Measurements from ENCODE around the gene LONRF2.
A peak's percentile ranks its signal among the peaks of the same experiment; 100 is the strongest.
"Not testable (repeated sequence)": the region's sequence is repeated elsewhere in the genome, so short reads cannot be mapped to it uniquely, and the experiment has no call there.

Gene LONRF2

GRCh38 chr2:100250645-100251044 lies 71.7 kb downstream of the LONRF2 start:
- Histone ChIP-seq H3K4me3 (ENCODE audit: low read length) (no peak overlapping the region), H3K9me3 (ENCODE audit: control insufficient read depth, low read length) (no peaks in the 10 kb centered on the region), H3K36me3 (ENCODE audit: control insufficient read depth, insufficient read depth, low read length, severe bottlenecking) (no peaks in the 10 kb centered on the region), H3K27me3 (replicated peaks; ENCODE audit: control insufficient read depth, insufficient read depth, low read length) (peaks cover 14% of the 10 kb centered on the region), H3K4me1 (ENCODE audit: control insufficient read depth, insufficient read depth, low read length) (no peaks in the 10 kb centered on the region), H3K9ac (ENCODE audit: low read length) (no peak overlapping the region)
- no peak for DNase-seq (ENCODE audit: low read depth)

GRCh38 chr2:100248971-100249370 lies 73.3 kb downstream of the LONRF2 start:
- Histone ChIP-seq H3K4me3 (ENCODE audit: low read length) (no peak overlapping the region), H3K27me3 (replicated peaks; ENCODE audit: control insufficient read depth, insufficient read depth, low read length) (peaks cover 14% of the 10 kb centered on the region), H3K36me3 (ENCODE audit: control insufficient read depth, insufficient read depth, low read length, severe bottlenecking) (no peaks in the 10 kb centered on the region), H3K9me3 (ENCODE audit: control insufficient read depth, low read length) (no peaks in the 10 kb centered on the region), H3K9ac (ENCODE audit: low read length) (no peak overlapping the region), H3K4me1 (ENCODE audit: control insufficient read depth, insufficient read depth, low read length) (no peaks in the 10 kb centered on the region)
- no peak for DNase-seq (ENCODE audit: low read depth)

GRCh38 chr2:100248556-100248955 lies 73.7 kb downstream of the LONRF2 start:
- H3K4me1 ChIP-seq (ENCODE audit: control insufficient read depth, insufficient read depth, low read length); H3K9me3 ChIP-seq (ENCODE audit: control insufficient read depth, low read length); DNase-seq (ENCODE audit: low read depth); H3K4me3 ChIP-seq (ENCODE audit: low read length); H3K36me3 ChIP-seq (ENCODE audit: control insufficient read depth, insufficient read depth, low read length, severe bottlenecking); H3K9ac ChIP-seq (ENCODE audit: low read length): not testable (repeated sequence)
- peaks cover 10% of the 10 kb centered on the region for H3K27me3 ChIP-seq (replicated peaks; ENCODE audit: control insufficient read depth, insufficient read depth, low read length)

GRCh38 chr2:100248044-100248330 lies 74.3 kb downstream of the LONRF2 start:
- H3K36me3 ChIP-seq (ENCODE audit: control insufficient read depth, insufficient read depth, low read length, severe bottlenecking): no peaks in the 10 kb centered on the region
- H3K9ac ChIP-seq (ENCODE audit: low read length): no peak overlapping the region
- H3K9me3 ChIP-seq (ENCODE audit: control insufficient read depth, low read length): no peaks in the 10 kb centered on the region
- DNase-seq (ENCODE audit: low read depth): no peak
- no peak overlapping the region for H3K4me3 ChIP-seq (ENCODE audit: low read length)
- H3K4me1 ChIP-seq (ENCODE audit: control insufficient read depth, insufficient read depth, low read length): no peaks in the 10 kb centered on the region
- peaks cover 7% of the 10 kb centered on the region for H3K27me3 ChIP-seq (replicated peaks; ENCODE audit: control insufficient read depth, insufficient read depth, low read length)

DNA sequence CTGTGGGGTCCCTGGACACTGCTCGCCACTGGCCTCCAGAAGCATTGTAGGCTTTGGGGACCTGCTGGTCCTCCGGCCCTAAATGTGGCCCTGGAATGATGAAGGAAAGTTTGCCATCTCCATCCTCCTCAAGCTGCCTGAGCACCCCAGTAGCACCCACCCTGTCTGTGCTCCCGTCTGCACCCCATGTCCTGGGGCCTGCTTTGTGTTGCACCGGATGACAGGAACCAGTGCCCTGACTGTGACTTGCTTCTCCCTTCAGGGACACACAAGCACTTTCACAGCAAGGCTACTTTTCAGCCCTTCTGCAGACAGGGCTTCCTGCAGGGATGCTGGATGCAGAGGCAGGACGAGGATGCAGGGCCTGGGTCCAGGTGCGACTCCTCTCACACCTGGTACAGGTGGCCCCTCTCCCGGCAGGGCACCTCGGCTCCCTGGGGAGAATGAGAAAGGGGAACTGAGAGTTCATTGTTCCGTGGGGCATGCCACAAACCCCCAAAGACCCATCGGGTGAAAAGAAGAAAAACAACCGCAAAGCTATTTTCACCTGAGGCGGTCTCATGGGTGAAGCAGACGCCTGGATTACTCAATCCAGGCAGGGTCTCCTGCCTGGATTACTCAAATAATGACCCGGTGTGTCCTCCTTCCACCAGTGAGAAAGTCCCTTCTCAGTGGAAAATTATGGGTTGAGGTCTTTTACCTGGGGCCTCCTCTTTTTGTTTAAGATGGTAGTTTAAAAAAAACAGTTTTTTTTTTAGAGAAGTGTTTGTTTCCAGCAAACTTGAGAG lies 74.9 kb downstream of the LONRF2 start:
- Histone ChIP-seq H3K9ac (ENCODE audit: low read length) (no peak overlapping the region), H3K4me1 (ENCODE audit: control insufficient read depth, insufficient read depth, low read length) (no peaks in the 10 kb centered on the region), H3K27me3 (replicated peaks; ENCODE audit: control insufficient read depth, insufficient read depth, low read length) (peaks cover 8% of the 10 kb centered on the region), H3K4me3 (ENCODE audit: low read length) (no peak overlapping the region), H3K9me3 (ENCODE audit: control insufficient read depth, low read length) (no peaks in the 10 kb centered on the region), H3K36me3 (ENCODE audit: control insufficient read depth, insufficient read depth, low read length, severe bottlenecking) (no peaks in the 10 kb centered on the region)
- DNase-seq (ENCODE audit: low read depth): no peak

DNA sequence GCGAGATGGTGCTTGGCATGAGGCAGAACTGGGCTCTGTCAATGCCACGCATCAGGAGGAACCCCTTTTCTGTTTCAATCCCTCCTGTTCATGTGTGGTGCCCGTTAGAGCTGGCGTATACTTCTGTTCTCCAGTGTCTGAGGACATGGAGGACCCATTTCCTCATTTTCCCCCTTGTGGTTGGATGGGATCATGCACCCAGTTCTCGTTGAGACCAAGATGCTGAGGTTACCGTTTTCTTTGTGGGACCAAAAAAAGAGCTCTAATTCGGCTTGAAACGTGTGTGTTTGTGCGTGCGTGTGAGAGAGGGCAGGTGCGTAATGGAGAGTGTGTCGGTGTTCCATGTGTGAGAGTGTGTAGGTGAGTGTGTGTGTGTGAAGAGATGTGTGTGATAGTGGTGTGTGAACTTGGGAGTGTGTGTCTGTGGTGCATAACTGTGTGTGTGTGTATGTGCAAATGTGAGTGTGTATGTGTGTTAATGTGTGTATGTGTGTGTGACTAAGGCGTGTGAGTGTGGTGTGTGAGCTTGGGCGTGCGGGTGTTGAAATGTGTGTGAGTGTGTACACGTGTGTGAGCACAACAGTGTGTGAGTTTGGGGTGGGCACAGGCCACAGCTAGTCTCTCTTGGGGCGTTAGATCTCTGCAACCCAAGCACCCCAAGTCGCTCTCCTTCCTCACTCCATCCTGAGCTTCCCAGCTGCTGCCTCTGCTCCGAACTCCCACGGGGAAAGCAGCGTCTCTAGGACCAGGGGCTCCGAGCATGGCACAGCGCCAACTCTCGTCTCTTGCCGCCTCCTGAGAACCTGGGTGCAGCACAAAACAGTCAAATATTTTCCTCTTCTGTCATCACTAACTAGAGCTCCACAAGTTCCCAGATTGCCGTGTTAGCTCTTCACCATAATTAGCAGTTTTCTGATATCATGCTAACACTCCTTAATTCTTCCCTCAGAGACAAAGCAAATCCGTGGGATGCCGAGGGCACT lies 75.8 kb downstream of the LONRF2 start:
- no peaks in the 10 kb centered on the region for H3K9me3 ChIP-seq (ENCODE audit: control insufficient read depth, low read length)
- peaks cover 17% of the 10 kb centered on the region for H3K27me3 ChIP-seq (replicated peaks; ENCODE audit: control insufficient read depth, insufficient read depth, low read length)
- H3K9ac ChIP-seq (ENCODE audit: low read length): no peak overlapping the region
- H3K4me1 ChIP-seq (ENCODE audit: control insufficient read depth, insufficient read depth, low read length): no peaks in the 10 kb centered on the region
- DNase-seq (ENCODE audit: low read depth): peak; percentile 22
- H3K4me3 ChIP-seq (ENCODE audit: low read length): no peak overlapping the region
- H3K36me3 ChIP-seq (ENCODE audit: control insufficient read depth, insufficient read depth, low read length, severe bottlenecking): no peaks in the 10 kb centered on the region

DNA sequence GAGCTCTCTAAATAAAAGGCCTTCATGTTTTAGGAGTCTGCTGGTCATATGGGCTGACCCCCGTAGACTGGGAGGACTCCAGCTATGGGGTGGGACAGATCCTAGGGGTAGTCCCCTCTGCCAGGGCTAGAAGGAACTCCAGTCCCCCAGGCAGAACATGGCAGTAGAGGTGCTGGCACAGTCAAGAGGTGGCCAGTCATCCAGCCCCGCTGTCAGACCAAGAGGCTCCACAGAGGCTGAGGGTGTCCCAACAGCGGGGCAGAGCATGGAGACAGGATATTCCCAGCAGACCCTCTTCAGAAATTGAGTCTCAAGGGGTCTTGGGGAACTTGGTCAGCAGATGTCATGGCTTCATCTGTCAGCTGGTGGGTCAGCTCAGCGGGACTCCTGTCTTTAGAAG lies 76.6 kb downstream of the LONRF2 start:
- no peak overlapping the region for H3K4me3 ChIP-seq (ENCODE audit: low read length)
- H3K36me3 ChIP-seq (ENCODE audit: control insufficient read depth, insufficient read depth, low read length, severe bottlenecking): no peaks in the 10 kb centered on the region
- no peak for DNase-seq (ENCODE audit: low read depth)
- peaks cover 25% of the 10 kb centered on the region for H3K27me3 ChIP-seq (replicated peaks; ENCODE audit: control insufficient read depth, insufficient read depth, low read length)
- no peaks in the 10 kb centered on the region for H3K9me3 ChIP-seq (ENCODE audit: control insufficient read depth, low read length)
- H3K4me1 ChIP-seq (ENCODE audit: control insufficient read depth, insufficient read depth, low read length): no peaks in the 10 kb centered on the region
- no peak overlapping the region for H3K9ac ChIP-seq (ENCODE audit: low read length)

- H3K9ac ChIP-seq (ENCODE audit: low read length): no peak overlapping the region
- H3K4me3 ChIP-seq (ENCODE audit: low read length): no peak overlapping the region
- H3K36me3 ChIP-seq (ENCODE audit: control insufficient read depth, insufficient read depth, low read length, severe bottlenecking): no peaks in the 10 kb centered on the region
- peaks cover 27% of the 10 kb centered on the region for H3K27me3 ChIP-seq (replicated peaks; ENCODE audit: control insufficient read depth, insufficient read depth, low read length)
- DNase-seq (ENCODE audit: low read depth): peak; percentile 52
- no peaks in the 10 kb centered on the region for H3K9me3 ChIP-seq (ENCODE audit: control insufficient read depth, low read length)
- H3K4me1 ChIP-seq (ENCODE audit: control insufficient read depth, insufficient read depth, low read length): no peaks in the 10 kb centered on the region
These were observed 77.3 kb downstream of the LONRF2 start for GRCh38 chr2:100244881-100245605.

DNA sequence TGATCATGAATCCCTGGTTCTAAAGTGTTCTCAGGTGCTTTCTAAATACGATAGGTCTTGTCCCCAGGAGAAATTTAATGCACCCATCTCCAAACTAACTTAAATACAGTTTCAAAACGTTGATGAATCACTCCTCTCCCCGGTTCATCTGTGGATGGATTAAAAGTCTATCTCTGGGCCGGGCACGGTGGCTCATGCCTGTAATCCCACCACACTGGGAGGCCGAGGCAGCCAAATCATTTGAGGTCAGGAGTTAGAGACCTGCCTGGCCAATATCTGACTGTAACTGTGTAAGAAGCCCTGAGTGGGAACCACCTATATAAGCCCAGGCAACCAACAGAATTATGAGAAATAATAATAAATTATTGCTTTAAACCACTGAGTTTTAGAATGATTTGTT lies 78.7 kb downstream of the LONRF2 start:
- no peaks in the 10 kb centered on the region for H3K36me3 ChIP-seq (ENCODE audit: control insufficient read depth, insufficient read depth, low read length, severe bottlenecking)
- no peak overlapping the region for H3K9ac ChIP-seq (ENCODE audit: low read length)
- H3K4me3 ChIP-seq (ENCODE audit: low read length): no peak overlapping the region
- no peaks in the 10 kb centered on the region for H3K4me1 ChIP-seq (ENCODE audit: control insufficient read depth, insufficient read depth, low read length)
- no peak for DNase-seq (ENCODE audit: low read depth)
- H3K9me3 ChIP-seq (ENCODE audit: control insufficient read depth, low read length): no peaks in the 10 kb centered on the region
- peaks cover 23% of the 10 kb centered on the region for H3K27me3 ChIP-seq (replicated peaks; ENCODE audit: control insufficient read depth, insufficient read depth, low read length)

DNA sequence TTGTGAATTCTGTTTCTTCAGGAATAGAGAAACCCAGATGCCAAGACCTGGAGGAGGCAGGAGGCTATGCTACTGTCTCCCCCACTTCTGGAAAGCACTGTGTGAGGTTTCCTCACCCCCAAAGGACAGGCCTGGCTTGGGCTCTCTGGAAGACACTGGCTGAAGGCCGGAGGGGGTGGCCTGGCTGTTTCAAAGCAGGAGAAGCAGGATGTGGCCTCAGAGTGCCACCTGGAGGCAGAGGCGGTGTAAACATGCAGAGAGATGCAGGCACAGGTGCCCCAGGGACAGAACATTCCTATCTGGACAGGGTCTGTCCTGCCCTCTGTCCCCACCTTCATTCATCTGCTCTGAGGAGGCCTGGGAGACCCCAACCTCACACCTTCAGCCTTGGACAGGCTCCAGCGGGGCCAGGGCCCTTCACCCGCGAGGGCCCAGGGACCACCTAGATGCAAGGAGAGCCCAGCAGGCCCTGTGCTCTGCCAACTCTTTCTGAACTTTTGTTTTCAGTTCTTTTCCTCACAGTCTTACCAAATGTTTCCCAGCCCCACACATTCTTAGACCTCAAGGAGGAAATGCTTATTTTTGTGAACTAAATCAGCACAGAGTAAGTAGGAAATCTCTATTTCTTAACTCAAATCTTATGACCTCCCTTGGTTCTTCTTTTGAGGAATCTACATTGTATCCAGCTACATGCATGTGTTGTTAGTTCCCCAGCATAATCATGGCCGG lies 79.2 kb downstream of the LONRF2 start:
- H3K9me3 ChIP-seq (ENCODE audit: control insufficient read depth, low read length): no peaks in the 10 kb centered on the region
- H3K27me3 ChIP-seq (replicated peaks; ENCODE audit: control insufficient read depth, insufficient read depth, low read length): peaks cover 23% of the 10 kb centered on the region
- H3K4me3 ChIP-seq (ENCODE audit: low read length): no peak overlapping the region
- H3K9ac ChIP-seq (ENCODE audit: low read length): no peak overlapping the region
- no peaks in the 10 kb centered on the region for H3K36me3 ChIP-seq (ENCODE audit: control insufficient read depth, insufficient read depth, low read length, severe bottlenecking)
- peak; percentile 88 for DNase-seq (ENCODE audit: low read depth)
- H3K4me1 ChIP-seq (ENCODE audit: control insufficient read depth, insufficient read depth, low read length): no peaks in the 10 kb centered on the region
